Measurements from ENCODE around the gene FAM241A. TPM values are rescaled to one million over a fixed set of nuclear protein-coding genes. Genes with fewer than 3 reads are reported as not detected.
A peak's percentile ranks its signal among the peaks of the same experiment; 100 is the strongest.

FAM241A gene
- total and polyA plus RNA-seq, 2 of the 13 experiments (the other 11 are each of a cell fraction or from before 2014, with no cell fraction given): 0.61 to 0.69 TPM

DNA sequence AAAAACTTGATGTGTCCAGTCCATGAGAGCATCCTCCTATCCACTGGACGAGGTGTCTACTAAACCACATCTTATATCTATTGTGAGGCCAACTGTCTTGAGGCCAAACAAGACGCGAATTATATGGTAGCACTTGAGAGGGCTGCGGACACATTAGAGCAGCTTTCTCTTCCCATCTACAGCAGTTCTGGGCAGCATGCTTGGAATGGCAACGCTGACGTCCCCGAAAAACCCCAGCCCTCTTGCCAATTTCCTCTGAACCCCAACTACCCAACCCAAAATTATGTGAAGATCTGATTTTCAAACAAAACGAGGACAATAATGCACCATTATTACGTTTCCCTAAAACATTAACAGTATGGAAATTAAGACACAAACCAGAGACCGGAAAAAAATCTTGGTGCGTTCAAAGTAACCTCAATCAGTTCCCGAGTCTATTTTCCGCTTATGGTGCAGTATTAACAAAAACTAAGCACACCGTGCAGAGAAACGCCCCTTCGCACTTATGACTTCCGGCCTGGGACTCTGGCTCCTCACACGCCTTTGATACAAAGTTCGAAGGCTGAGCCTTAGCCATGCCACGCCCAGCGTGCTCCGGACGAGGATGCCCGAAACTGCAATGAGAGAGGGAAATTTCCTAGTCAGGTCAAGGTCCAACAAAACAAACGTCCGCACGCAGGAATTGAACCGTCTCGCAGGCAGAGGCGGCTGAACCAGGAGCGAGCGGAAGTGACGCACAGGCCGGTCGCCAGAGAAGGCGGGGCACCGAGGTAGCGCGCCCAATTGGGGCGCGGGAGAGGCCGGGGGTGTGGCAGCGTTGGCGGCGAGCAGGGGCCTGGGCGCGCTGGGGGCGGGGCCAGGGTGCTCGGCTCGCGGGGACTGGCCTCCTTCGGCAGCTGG lies 85.9 kb downstream of the FAM241A start (continued):
- TF ChIP-seq, protein P1, sequence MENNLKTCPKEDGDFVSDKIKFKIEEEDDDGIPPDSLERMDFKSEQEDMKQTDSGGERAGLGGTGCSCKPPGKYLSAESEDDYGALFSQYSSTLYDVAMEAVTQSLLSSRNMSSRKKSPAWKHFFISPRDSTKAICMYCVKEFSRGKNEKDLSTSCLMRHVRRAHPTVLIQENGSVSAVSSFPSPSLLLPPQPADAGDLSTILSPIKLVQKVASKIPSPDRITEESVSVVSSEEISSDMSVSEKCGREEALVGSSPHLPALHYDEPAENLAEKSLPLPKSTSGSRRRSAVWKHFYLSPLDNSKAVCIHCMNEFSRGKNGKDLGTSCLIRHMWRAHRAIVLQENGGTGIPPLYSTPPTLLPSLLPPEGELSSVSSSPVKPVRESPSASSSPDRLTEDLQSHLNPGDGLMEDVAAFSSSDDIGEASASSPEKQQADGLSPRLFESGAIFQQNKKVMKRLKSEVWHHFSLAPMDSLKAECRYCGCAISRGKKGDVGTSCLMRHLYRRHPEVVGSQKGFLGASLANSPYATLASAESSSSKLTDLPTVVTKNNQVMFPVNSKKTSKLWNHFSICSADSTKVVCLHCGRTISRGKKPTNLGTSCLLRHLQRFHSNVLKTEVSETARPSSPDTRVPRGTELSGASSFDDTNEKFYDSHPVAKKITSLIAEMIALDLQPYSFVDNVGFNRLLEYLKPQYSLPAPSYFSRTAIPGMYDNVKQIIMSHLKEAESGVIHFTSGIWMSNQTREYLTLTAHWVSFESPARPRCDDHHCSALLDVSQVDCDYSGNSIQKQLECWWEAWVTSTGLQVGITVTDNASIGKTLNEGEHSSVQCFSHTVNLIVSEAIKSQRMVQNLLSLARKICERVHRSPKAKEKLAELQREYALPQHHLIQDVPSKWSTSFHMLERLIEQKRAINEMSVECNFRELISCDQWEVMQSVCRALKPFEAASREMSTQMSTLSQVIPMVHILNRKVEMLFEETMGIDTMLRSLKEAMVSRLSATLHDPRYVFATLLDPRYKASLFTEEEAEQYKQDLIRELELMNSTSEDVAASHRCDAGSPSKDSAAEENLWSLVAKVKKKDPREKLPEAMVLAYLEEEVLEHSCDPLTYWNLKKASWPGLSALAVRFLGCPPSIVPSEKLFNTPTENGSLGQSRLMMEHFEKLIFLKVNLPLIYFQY (CRISPR knock-in tag; IDR thresholded peaks at IDR 0.05; ENCODE audit: borderline replicate concordance): no peak; the same call in 1 of the 2 replicates
- no peak for TF ChIP-seq STAT5B (CRISPR knock-in tag; IDR thresholded peaks at IDR 0.05)
- no peak for TF ChIP-seq ZNF264 (CRISPR knock-in tag; IDR thresholded peaks at IDR 0.05)
- TF ChIP-seq, protein P2, sequence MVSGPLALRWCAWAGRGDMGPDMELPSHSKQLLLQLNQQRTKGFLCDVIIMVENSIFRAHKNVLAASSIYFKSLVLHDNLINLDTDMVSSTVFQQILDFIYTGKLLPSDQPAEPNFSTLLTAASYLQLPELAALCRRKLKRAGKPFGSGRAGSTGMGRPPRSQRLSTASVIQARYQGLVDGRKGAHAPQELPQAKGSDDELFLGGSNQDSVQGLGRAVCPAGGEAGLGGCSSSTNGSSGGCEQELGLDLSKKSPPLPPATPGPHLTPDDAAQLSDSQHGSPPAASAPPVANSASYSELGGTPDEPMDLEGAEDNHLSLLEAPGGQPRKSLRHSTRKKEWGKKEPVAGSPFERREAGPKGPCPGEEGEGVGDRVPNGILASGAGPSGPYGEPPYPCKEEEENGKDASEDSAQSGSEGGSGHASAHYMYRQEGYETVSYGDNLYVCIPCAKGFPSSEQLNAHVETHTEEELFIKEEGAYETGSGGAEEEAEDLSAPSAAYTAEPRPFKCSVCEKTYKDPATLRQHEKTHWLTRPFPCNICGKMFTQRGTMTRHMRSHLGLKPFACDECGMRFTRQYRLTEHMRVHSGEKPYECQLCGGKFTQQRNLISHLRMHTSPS (CRISPR knock-in tag; IDR thresholded peaks at IDR 0.05; ENCODE audit: low read depth): no peak
- TF ChIP-seq ZNF790 (CRISPR knock-in tag; IDR thresholded peaks at IDR 0.05; ENCODE audit: borderline replicate concordance): no peak
- TF ChIP-seq GFI1 (CRISPR knock-in tag; IDR thresholded peaks at IDR 0.05; ENCODE audit: borderline replicate concordance): peak; percentile 80
- no peak for TF ChIP-seq ZBTB1 (CRISPR knock-in tag; IDR thresholded peaks at IDR 0.05; ENCODE audit: borderline replicate concordance)
- TF ChIP-seq, protein P3, sequence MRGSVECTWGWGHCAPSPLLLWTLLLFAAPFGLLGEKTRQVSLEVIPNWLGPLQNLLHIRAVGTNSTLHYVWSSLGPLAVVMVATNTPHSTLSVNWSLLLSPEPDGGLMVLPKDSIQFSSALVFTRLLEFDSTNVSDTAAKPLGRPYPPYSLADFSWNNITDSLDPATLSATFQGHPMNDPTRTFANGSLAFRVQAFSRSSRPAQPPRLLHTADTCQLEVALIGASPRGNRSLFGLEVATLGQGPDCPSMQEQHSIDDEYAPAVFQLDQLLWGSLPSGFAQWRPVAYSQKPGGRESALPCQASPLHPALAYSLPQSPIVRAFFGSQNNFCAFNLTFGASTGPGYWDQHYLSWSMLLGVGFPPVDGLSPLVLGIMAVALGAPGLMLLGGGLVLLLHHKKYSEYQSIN (CRISPR knock-in tag; IDR thresholded peaks at IDR 0.05; ENCODE audit: borderline replicate concordance): no peak
- TF ChIP-seq, protein P4, sequence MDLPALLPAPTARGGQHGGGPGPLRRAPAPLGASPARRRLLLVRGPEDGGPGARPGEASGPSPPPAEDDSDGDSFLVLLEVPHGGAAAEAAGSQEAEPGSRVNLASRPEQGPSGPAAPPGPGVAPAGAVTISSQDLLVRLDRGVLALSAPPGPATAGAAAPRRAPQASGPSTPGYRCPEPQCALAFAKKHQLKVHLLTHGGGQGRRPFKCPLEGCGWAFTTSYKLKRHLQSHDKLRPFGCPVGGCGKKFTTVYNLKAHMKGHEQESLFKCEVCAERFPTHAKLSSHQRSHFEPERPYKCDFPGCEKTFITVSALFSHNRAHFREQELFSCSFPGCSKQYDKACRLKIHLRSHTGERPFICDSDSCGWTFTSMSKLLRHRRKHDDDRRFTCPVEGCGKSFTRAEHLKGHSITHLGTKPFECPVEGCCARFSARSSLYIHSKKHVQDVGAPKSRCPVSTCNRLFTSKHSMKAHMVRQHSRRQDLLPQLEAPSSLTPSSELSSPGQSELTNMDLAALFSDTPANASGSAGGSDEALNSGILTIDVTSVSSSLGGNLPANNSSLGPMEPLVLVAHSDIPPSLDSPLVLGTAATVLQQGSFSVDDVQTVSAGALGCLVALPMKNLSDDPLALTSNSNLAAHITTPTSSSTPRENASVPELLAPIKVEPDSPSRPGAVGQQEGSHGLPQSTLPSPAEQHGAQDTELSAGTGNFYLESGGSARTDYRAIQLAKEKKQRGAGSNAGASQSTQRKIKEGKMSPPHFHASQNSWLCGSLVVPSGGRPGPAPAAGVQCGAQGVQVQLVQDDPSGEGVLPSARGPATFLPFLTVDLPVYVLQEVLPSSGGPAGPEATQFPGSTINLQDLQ (CRISPR knock-in tag; IDR thresholded peaks at IDR 0.05): no peak
- no peak; the same call in 1 of the 2 replicates for TF ChIP-seq ZNF224 (CRISPR knock-in tag; IDR thresholded peaks at IDR 0.05)
- TF ChIP-seq RBM39 (IDR thresholded peaks at IDR 0.05; ENCODE audit: low read depth, low read length, poor library complexity, severe bottlenecking): no peak
- TF ChIP-seq, protein P5, sequence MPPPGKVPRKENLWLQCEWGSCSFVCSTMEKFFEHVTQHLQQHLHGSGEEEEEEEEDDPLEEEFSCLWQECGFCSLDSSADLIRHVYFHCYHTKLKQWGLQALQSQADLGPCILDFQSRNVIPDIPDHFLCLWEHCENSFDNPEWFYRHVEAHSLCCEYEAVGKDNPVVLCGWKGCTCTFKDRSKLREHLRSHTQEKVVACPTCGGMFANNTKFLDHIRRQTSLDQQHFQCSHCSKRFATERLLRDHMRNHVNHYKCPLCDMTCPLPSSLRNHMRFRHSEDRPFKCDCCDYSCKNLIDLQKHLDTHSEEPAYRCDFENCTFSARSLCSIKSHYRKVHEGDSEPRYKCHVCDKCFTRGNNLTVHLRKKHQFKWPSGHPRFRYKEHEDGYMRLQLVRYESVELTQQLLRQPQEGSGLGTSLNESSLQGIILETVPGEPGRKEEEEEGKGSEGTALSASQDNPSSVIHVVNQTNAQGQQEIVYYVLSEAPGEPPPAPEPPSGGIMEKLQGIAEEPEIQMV (CRISPR knock-in tag; IDR thresholded peaks at IDR 0.05; ENCODE audit: low read depth): peak; percentile 44; the same call in 1 of the 2 replicates
- TF ChIP-seq NCOR1 (IDR thresholded peaks at IDR 0.05; ENCODE audit: borderline replicate concordance, low read length): peak; percentile 92
- no peak for TF ChIP-seq ZNF225 (CRISPR knock-in tag; IDR thresholded peaks at IDR 0.05)
- no peak for TF ChIP-seq ZNF17 (CRISPR knock-in tag; IDR thresholded peaks at IDR 0.05)
- TF ChIP-seq SMYD3 (CRISPR knock-in tag; IDR thresholded peaks at IDR 0.05): no peak
- TF ChIP-seq ZFP1 (CRISPR knock-in tag; IDR thresholded peaks at IDR 0.05): peak; percentile 74; the same call in 1 of the 2 replicates

Data from HepG2 (cell line).